Measurements from ENCODE around the gene DNM2.
A peak's percentile ranks its signal among the peaks of the same experiment; 100 is the strongest.

Gene DNM2

GRCh38 chr19:10691178-10691881 lies 26.5 kb upstream of the DNM2 start:
- no peak for DNase-seq (ENCODE audit: low spot score)

DNA sequence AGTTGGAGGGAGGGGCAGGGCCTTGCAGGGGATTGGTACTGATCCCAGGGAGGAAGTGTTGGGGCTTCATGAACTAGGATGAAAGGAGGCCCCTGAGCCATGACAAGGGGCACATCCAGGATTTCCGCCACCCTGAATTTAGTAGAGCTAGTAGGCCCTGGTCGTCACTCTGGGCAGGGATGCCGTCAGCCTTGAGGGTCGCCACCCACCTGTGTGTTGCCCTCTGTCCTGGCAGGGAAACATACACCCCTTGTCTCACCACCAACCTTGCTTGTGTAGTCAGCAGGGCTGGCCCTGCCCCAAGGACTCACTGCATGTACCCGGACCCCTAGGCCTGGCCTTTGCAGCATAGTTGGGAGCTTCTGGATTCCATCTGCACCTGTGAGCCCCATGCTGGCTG lies 26.0 kb upstream of the DNM2 start:
- no peak for DNase-seq (ENCODE audit: low spot score)

DNA sequence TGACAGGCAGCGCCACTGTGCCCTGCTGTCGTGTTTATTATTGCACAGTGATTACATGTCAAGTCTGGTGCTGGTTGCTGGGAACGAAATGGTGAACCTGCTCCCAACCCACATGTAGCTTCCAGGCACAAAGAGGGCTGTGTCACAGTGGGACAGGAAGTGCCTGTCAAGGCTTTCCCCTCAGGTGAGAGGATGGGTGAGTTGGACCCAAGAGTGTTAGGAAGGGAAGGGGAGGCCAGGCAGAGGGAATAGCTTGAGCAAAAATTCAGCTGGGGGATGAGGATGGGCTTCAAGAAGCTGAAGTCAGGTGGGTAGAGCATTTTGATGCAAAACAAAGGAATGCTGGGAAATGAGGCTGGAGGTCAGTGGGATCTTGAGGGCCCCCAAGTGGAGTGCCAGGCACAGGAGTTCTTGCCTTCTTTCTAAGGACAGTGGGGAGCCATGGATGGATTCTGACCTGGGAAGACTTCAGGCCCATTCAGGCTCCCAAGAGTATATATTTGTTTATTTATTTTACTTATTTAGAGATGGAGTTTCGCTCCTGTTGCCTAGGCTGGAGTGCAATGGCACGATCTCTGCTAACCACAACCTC lies 25.1 kb upstream of the DNM2 start:
- no peak for DNase-seq (ENCODE audit: low spot score)

DNA sequence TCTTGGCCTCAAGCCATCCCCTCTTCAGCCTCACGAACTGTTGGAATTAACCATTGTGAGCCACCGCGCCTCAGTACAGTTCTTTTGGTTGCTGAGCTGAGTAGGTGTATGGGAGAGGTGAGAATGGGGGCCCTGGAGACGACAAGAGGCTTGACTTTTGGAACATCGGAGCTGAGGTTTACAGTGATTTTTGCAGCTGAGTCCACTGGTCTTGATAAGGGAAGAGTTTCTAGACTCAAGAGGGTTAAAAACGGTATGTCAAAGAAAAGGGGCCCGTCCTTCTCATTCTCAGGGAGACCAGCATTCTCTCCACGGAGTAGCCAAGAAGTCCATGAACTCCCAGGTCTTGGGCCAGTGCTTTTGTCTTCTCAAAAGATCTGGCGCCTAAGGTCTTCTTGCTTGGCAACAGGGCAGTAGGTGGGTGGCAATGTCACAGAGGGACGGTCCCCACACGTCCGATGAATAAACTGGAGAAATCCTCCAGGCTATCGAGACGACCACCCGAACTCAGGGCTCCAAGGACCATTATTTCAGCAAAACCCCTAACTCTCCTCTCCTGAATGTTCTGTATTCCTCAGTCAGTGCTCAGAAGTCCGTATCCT lies 23.1 kb upstream of the DNM2 start:
- no peak for DNase-seq (ENCODE audit: low spot score)

GRCh38 chr19:10695401-10696398 lies 22.2 kb upstream of the DNM2 start:
- peak; percentile 100 for DNase-seq (ENCODE audit: low spot score)

DNA sequence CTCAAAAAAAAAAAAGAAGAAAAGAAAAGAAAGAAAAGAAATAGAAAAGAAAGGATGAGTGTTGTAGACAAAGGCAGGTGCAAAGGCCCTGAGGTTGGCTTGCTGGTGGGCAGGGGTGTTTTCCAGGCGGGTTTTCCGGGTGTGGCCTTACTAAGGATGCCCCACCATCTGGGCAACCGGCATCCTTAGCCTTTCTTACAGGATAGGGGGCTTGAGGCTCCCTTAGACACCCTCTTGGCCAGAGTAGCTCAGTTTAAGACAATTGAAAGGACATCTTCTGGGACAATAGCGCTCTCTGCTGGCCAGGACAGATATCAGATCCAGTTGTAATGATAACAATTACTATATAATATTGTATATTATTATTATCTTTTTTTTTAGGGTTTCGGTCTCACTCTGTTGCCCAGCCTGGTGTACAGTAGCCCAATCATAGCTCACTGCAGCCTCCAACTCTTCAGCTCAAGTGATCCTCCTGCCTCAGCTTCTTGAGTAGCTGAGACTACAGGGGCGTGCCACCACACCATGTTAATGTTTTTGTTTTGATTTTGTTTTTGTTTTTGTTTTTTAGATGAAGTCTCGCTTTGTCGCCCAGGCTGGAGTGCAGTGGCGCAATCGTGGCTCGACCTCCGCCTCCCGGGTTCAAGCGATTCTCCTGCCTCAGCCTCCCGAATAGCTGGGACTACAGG lies 18.1 kb upstream of the DNM2 start:
- DNase-seq (ENCODE audit: low spot score): peak; percentile 50

- DNase-seq (ENCODE audit: low spot score): no peak
These were observed 15.8 kb upstream of the DNM2 start for GRCh38 chr19:10701955-10702525.

GRCh38 chr19:10706990-10707389 lies 10.9 kb upstream of the DNM2 start:
- no peak for DNase-seq (ENCODE audit: low spot score)

DNA sequence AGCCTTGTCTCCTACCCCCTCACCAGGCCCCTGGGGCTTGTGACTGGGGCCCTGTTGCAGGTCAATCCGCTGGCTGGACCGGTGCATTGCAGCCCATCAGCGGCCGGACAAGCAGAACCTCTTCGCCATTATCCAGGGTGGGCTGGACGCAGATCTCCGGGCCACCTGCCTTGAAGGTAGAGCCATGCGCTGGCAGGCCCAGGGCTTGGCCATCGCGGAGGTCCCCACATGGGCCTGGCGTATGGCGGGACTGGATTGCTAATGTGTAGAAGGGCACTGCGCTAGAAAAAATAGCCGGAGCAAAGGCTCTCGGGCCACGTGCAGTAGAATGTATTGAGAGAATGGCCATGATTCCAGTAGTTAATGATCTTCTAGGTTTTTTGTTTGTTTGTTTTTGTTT lies 10.4 kb upstream of the DNM2 start:
- no peak for DNase-seq (ENCODE audit: low spot score)

DNA sequence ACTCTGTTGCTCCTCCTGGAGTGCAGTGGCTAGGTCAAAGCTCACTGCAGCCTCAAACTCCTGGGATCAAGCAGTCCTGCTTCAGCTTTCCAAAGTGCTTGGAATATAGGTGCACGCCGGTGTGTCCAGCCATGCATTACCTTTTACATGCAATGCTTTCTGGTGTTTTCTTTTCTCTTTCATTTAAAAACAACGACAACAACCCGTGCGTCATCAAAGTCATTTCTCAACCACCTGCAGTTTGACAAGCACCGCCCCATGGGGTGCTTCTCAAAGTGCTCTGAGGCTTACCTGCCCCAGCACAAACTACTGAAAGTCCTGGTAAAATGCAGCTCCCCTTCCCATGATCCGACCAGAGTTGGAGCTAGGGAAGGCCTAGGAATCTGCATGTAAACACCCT lies 9.6 kb upstream of the DNM2 start:
- DNase-seq (ENCODE audit: low spot score): no peak

DNA sequence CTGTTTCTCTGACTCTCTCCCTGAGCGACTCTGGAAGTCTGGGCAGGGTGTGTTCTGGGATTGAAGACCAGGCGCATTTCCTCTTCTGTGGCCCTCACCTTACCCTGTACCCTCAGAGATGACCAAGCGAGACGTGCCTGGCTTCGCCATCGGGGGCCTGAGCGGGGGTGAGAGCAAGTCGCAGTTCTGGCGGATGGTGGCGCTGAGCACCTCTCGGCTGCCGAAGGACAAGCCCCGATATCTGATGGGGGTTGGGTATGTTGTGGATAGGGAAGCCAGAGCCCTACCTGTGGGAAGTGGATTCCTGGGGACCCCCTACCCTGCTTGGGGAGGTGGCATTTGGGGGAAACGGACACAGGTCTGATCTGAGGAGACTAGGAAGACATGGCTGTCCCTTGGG lies 5.8 kb upstream of the DNM2 start:
- DNase-seq (ENCODE audit: low spot score): no peak

- no peak for DNase-seq (ENCODE audit: low spot score)
These were observed 5.1 kb upstream of the DNM2 start for GRCh38 chr19:10712754-10713153.

GRCh38 chr19:10713317-10713716 lies 4.6 kb upstream of the DNM2 start:
- DNase-seq (ENCODE audit: low spot score): no peak

GRCh38 chr19:10717054-10717355 lies 874 bp upstream of the DNM2 start:
- DNase-seq (ENCODE audit: low spot score): no peak

- DNase-seq (ENCODE audit: low spot score): peak; percentile 71
These were observed 622 bp downstream of the DNM2 start for GRCh38 chr19:10718205-10719196.

GRCh38 chr19:10719466-10719961 lies 1.6 kb downstream of the DNM2 start:
- no peak for DNase-seq (ENCODE audit: low spot score)

- DNase-seq (ENCODE audit: low spot score): no peak
These were observed 2.8 kb downstream of the DNM2 start for GRCh38 chr19:10720607-10721125.

- DNase-seq (ENCODE audit: low spot score): no peak
These were observed 5.7 kb downstream of the DNM2 start for GRCh38 chr19:10723591-10723990.

DNA sequence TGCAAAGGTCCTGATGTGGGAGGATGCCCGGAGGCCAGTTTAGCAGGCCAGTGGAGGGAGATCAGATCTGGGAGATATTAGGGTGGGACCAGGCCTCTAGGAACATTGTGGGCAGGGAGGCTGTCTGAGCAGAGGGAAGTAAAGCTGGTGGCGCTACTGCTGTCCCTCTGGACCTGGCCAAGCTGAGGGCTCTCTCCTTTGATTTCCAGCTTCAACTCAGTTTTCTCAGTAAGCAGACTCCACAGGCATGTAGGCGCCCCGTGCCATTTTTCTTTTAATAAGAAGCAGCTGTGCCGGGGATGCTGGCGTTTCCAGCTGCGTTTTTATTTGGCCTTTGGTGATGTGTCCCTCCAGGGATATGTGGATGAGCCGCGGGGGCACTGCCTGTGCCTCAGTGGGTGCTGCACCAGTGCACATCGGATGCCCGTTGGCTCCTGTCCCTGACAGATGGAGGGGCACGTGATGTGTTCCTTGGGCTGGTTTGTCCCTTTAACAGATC lies 6.7 kb downstream of the DNM2 start:
- DNase-seq (ENCODE audit: low spot score): peak; percentile 75

GRCh38 chr19:10725415-10725814 lies 7.5 kb downstream of the DNM2 start:
- DNase-seq (ENCODE audit: low spot score): no peak

Data from AG20443 (cell line).